Astrocyte of the spinal cord (primary cell): Measurements from ENCODE around the gene PDGFB.

Source experiments
- DNase-seq: peaks from one replicate; pipeline ENCODE4 v3.0.0; 2011; ENCODE audit warnings: low read depth, low spot score
- H3K4me3 ChIP-seq: 2 replicates; pipeline ENCODE4 v1.5.1; 2011; ENCODE audit warnings: low read depth, mild to moderate bottlenecking, low read length, moderate library complexity
- CTCF ChIP-seq: IDR thresholded peaks from 2 replicates; pipeline ENCODE4 v1.5.1; 2012; ENCODE audit warnings: low read depth, mild to moderate bottlenecking, low read length, inconsistent platforms
- in situ Hi-C: cut with HindIII; loops from 2 replicates; pipeline ENCODE4 v1.10.0; 2017; ENCODE audit warnings: low sequenced_read_pairs

The PDGFB gene

GRCh38 chr22:39176143-39176713 lies 68.6 kb downstream of the PDGFB start:
- no peak for TF ChIP-seq CTCF
- H3K4me3 ChIP-seq = no peak overlapping the region
- peak; percentile 49 for DNase-seq
- in situ Hi-C loops = no loop called here

GRCh38 chr22:39175353-39176142 lies 69.2 kb downstream of the PDGFB start:
- DNase-seq = no peak
- TF ChIP-seq CTCF = no peak
- in situ Hi-C loops = no loop called here
- no peak overlapping the region for H3K4me3 ChIP-seq

DNA sequence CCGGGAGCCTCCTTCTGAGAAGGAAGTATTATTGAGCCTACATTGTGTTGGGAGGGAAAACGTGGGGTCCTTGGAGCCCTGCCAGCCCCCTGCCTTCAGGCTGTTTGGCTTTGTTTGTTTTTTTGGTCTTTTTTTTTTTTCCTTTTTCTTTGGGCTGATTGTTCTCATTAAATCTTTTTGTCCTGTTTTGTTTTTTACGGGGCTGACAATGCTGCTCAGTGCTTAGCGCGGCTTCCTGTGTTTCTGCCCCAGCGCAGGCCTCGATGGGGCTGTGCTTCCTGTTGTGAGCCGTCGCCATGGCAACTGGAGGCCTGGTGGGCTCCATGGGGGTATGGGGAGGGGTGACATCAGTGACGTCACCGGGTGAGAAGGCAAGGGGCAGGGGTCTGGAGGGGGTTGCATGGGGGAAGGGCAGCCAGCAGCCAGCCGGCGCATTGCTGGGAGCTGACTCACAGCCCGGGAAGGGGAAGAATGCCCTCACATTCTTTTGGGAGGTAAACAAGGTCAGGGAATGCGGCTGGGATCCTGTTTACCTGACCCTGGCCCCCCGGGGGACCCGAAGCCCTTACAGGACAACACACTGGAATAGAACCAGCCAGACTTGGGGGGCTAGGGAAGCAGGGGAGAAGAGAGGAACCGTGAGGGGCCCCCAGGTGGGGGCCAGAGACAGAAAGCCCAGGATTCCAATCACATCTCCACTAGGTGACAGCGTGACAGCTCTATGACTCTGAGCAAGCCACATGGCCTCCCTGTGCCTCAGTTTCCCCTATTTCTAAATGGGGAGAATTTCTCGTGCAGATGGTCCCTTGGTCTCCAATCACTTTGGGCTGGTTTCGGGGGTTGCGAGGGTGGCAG lies 70.1 kb downstream of the PDGFB start:
- H3K4me3 ChIP-seq = no peak overlapping the region
- DNase-seq = peak; percentile 91
- TF ChIP-seq CTCF = no peak
- in situ Hi-C loops = no loop called here

DNA sequence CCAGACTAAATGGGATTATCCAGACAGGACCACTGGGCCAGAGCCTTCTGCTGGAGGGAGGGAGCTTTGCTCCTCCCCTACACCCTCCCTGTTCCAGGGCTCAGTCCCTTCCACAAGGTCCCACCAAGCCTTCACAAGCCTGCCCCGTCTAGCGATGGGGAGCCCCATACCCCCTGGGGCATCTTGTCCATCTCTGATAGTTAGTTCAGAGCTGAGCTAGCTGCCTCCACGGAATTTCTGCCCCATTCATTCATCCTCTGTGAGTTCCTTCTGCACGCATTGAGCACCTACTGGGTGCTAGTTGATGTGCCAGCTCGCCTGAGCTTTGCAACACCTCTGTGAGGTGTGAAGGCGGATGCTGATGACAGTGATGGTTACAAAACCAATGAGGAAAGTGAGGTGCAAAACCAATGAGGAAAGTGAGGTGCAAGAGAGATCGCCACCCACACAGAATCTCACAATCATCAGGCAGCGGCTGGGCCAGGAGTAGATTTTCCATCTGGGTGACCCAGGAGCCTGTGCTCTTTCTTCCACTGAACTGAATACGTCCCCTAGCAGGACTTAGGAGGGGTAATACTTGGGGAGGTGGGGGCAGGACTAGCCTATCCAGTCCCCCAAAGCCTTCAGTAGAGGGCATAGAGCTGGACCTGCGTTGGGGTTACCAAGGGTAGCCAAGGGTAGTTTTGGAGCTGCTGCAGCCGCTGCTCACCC lies 70.8 kb downstream of the PDGFB start:
- DNase-seq = no peak
- no peak for TF ChIP-seq CTCF
- in situ Hi-C loops = no loop called here
- no peak overlapping the region for H3K4me3 ChIP-seq
